HEK293 (cell line): ENCODE data around the gene DOCK4.

Source experiments
- CTCF ChIA-PET: fragments of 350-600 bp; formaldehyde crosslinking; extraction: SDS; loops from one replicate; lab custom pipeline; 2021; ENCODE audit warnings: antibody characterized with exemption; lab: Yijun Ruan, JAX
- POLR2A ChIA-PET: fragments of 300-600 bp; formaldehyde crosslinking; extraction: SDS; loops from one replicate; lab custom pipeline; 2020; ENCODE audit warnings: antibody characterized with exemption, inconsistent platforms; lab: Yijun Ruan, JAX
- H3K27ac ChIP-seq: fragments of 200-500 bp; sonication (Bioruptor generic); 2 replicates; pipeline ENCODE4 v1.5.1; 2014; ENCODE audit warnings: low read depth, low read length, control low read depth, inconsistent platforms; ENCODE audit errors: extremely low read depth
- H3K36me3 ChIP-seq, 2 experiments: fragments of 200-500 bp in 1 of 2; sonication (Bioruptor generic) in 1 of 2; 1 replicate in 1 of 2; 2 replicates in 1 of 2; pipeline ENCODE4 v1.5.1; 2014 to 2017; ENCODE audit warnings: inconsistent platforms in 2 of 2, low read length in 2 of 2; ENCODE audit not compliant: control insufficient read depth in 2 of 2, insufficient read depth in 1 of 2
- H3K4me1 ChIP-seq: fragments of 200-500 bp; sonication (Bioruptor generic); 2 replicates; pipeline ENCODE4 v1.5.1; 2014; ENCODE audit warnings: mild to moderate bottlenecking, low read length, inconsistent platforms; ENCODE audit not compliant: control insufficient read depth, insufficient read depth
- H3K4me3 ChIP-seq: 2 replicates; pipeline ENCODE4 v1.5.1; 2011; ENCODE audit warnings: low read depth, mild to moderate bottlenecking, control low read depth, low read length, moderate library complexity
- H3K9me3 ChIP-seq: fragments of 200-500 bp; sonication (Bioruptor generic); 2 replicates; pipeline ENCODE4 v1.5.1; 2014; ENCODE audit warnings: low read depth, low read length, inconsistent platforms; ENCODE audit not compliant: control insufficient read depth, insufficient read depth
- BCL11B ChIP-seq: fragments of 450-650 bp; formaldehyde crosslinking; IDR thresholded peaks from 2 replicates; pipeline ENCODE4 v1.5.1; 2016; ENCODE audit warnings: low read depth, missing biosample characterization, missing genetic modification characterization
- GLI2 ChIP-seq: fragments of 450-650 bp; formaldehyde crosslinking; IDR thresholded peaks from 2 replicates; pipeline ENCODE4; 2017; ENCODE audit warnings: missing biosample characterization, missing genetic modification characterization, low read depth, borderline replicate concordance
- GLIS1 ChIP-seq: fragments of 450-650 bp; formaldehyde crosslinking; IDR thresholded peaks from 2 replicates; pipeline ENCODE4 v1.5.1; 2016; ENCODE audit warnings: missing biosample characterization, missing genetic modification characterization
- KLF17 ChIP-seq: fragments of 450-650 bp; formaldehyde crosslinking; IDR thresholded peaks from 2 replicates; pipeline ENCODE4 v1.5.1; 2016; ENCODE audit warnings: missing biosample characterization, missing genetic modification characterization
- PRDM2 ChIP-seq: fragments of 450-650 bp; formaldehyde crosslinking; IDR thresholded peaks from 2 replicates; pipeline ENCODE4 v1.5.1; 2016; ENCODE audit warnings: missing biosample characterization, missing genetic modification characterization, borderline replicate concordance
- SCRT2 ChIP-seq: fragments of 450-650 bp; formaldehyde crosslinking; IDR thresholded peaks from 2 replicates; pipeline ENCODE4 v1.5.1; 2016; ENCODE audit warnings: missing biosample characterization, missing genetic modification characterization
- ZEB2 ChIP-seq: fragments of 450-650 bp; formaldehyde crosslinking; IDR thresholded peaks from 2 replicates; pipeline ENCODE4 v1.5.1; 2016; ENCODE audit warnings: missing biosample characterization, missing genetic modification characterization
- ZNF148 ChIP-seq: fragments of 450-650 bp; formaldehyde crosslinking; IDR thresholded peaks from 2 replicates; pipeline ENCODE4 v1.5.0; 2017; ENCODE audit warnings: missing biosample characterization, missing genetic modification characterization, borderline replicate concordance
- ZNF155 ChIP-seq: fragments of 450-650 bp; formaldehyde crosslinking; IDR thresholded peaks from 2 replicates; pipeline ENCODE4 v1.5.1; 2016; ENCODE audit warnings: missing biosample characterization, missing genetic modification characterization
- ZNF416 ChIP-seq: fragments of 450-650 bp; formaldehyde crosslinking; IDR thresholded peaks from 2 replicates; pipeline ENCODE4 v1.5.1; 2016; ENCODE audit warnings: missing biosample characterization, missing genetic modification characterization
- ZNF513 ChIP-seq: fragments of 450-650 bp; IDR thresholded peaks from 2 replicates; pipeline ENCODE4 v1.5.1; 2018; ENCODE audit warnings: missing biosample characterization, missing genetic modification characterization
- ZNF529 ChIP-seq: fragments of 450-650 bp; formaldehyde crosslinking; IDR thresholded peaks from 2 replicates; pipeline ENCODE4 v1.5.1; 2017; ENCODE audit warnings: missing genetic modification characterization, missing biosample characterization; ENCODE audit not compliant: insufficient replicate concordance
- ZNF558 ChIP-seq: fragments of 450-650 bp; formaldehyde crosslinking; IDR thresholded peaks from 2 replicates; pipeline ENCODE4 v1.5.1; 2016; ENCODE audit warnings: missing biosample characterization, missing genetic modification characterization
- ZNF776 ChIP-seq: fragments of 450-650 bp; formaldehyde crosslinking; IDR thresholded peaks from 2 replicates; pipeline ENCODE4 v1.5.0; 2017; ENCODE audit warnings: missing biosample characterization, missing genetic modification characterization, borderline replicate concordance

Gene DOCK4

GRCh38 chr7:111937163-111937562, 269.0 kb downstream of the DOCK4 start:
- Histone ChIP-seq H3K36me3 (peaks cover 0 to 5% of the 10 kb centered on the region in 2 experiments; a peak in 1 of 3 replicates), H3K4me3 (no peak overlapping the region), H3K9me3 (no peaks in the 10 kb centered on the region), H3K4me1 (no peaks in the 10 kb centered on the region), H3K27ac (no peak overlapping the region)
- POLR2A ChIA-PET = no interaction called here
- CTCF ChIA-PET = no interaction called here
- TF ChIP-seq ZNF513 (tag by site-specific recombination) = no peak
- no peak for TF ChIP-seq ZNF416 (tag by site-specific recombination)
- no peak for TF ChIP-seq ZNF155
- no peak for TF ChIP-seq ZEB2
- TF ChIP-seq ZNF529 (tag by site-specific recombination) = no peak
- TF ChIP-seq ZNF776 (tag by site-specific recombination) = no peak
- TF ChIP-seq GLIS1 (tag by site-specific recombination) = no peak
- TF ChIP-seq ZNF558 (tag by site-specific recombination) = no peak
- no peak for TF ChIP-seq BCL11B (tag by site-specific recombination)

GRCh38 chr7:111933609-111934008, 272.6 kb downstream of the DOCK4 start:
- POLR2A ChIA-PET = no interaction called here
- H3K4me3 ChIP-seq = no peak overlapping the region
- TF ChIP-seq SCRT2 (tag by site-specific recombination) (no peak), GLI2 (tag by site-specific recombination) (no peak), KLF17 (tag by site-specific recombination) (no peak), ZNF416 (tag by site-specific recombination) (no peak), PRDM2 (tag by site-specific recombination) (no peak), ZNF148 (tag by site-specific recombination) (no peak)

More at GRCh38 chr7:111933609-111934008, 272.6 kb downstream of the DOCK4 start:
- Histone ChIP-seq H3K36me3 (no peaks in the 10 kb centered on the region), H3K4me1 (no peaks in the 10 kb centered on the region), H3K9me3 (no peaks in the 10 kb centered on the region), H3K27ac (no peak overlapping the region)
- CTCF ChIA-PET = no interaction called here
